CD4-positive, alpha-beta T cell (primary cell): ENCODE results near the gene OXCT1. TPM values are rescaled to one million over a fixed set of nuclear protein-coding genes. Genes with fewer than 3 reads are reported as not detected.

Experiments
- ATAC-seq: fragments of 200-7000 bp; cut with Tn5 transposase; one replicate; pipeline ENCODE4 v1.10.0; 2022; ENCODE audit warnings: mild to moderate bottlenecking; ENCODE audit not compliant: poor library complexity
- CTCF ChIA-PET: fragments of 350-600 bp; sonication (Branson Sonifier 250); formaldehyde crosslinking; loops from one replicate; lab custom pipeline; 2021; ENCODE audit warnings: antibody characterized with exemption, inconsistent platforms; lab: Charles Lee
- POLR2A ChIA-PET: fragments of 350-600 bp; sonication (Branson Sonifier 250); formaldehyde crosslinking; loops from one replicate; lab custom pipeline; 2021; ENCODE audit warnings: antibody characterized with exemption, inconsistent platforms; lab: Charles Lee
- DNase-seq, 14 experiments: peaks; one replicate each; pipeline ENCODE4 v3.0.0-alpha.2; 2013 to 2020; ENCODE audit warnings: mixed read lengths in 2 of 14
- H3K27ac ChIP-seq, 2 donors: one replicate each; pipeline versions ENCODE4 v1.5.1 to v1.7.0; 2013; ENCODE audit warnings: low read length in 2 of 2, low read depth in 1 of 2, mild to moderate bottlenecking in 1 of 2
- H3K27me3 ChIP-seq, 2 experiments: 1 replicate in 1 of 2; 2 replicates in 1 of 2; pipeline versions ENCODE4 v1.6.1 to v1.7.0; 2013; ENCODE audit warnings: low read length in 2 of 2, control low read depth in 1 of 2, mild to moderate bottlenecking in 1 of 2, moderate library complexity in 1 of 2; ENCODE audit not compliant: insufficient read depth in 2 of 2, control insufficient read depth in 1 of 2
- H3K36me3 ChIP-seq: one replicate; pipeline ENCODE4 v1.6.1; 2013; ENCODE audit warnings: low read length, control low read depth; ENCODE audit not compliant: insufficient read depth
- H3K4me1 ChIP-seq: one replicate; pipeline ENCODE4 v1.6.1; 2013; ENCODE audit warnings: low read length, control low read depth; ENCODE audit not compliant: insufficient read depth
- H3K4me3 ChIP-seq: one replicate; pipeline ENCODE4 v1.5.1; 2013; ENCODE audit warnings: mild to moderate bottlenecking, low read length, moderate library complexity
- H3K9me3 ChIP-seq, 2 experiments: 1 replicate in 1 of 2; 2 replicates in 1 of 2; pipeline versions ENCODE4 v1.6.1 to v1.7.0; 2013; ENCODE audit warnings: low read length in 2 of 2, mild to moderate bottlenecking in 2 of 2, control low read depth in 1 of 2, moderate library complexity in 1 of 2; ENCODE audit not compliant: control insufficient read depth in 1 of 2, insufficient read depth in 1 of 2
- H3K27ac Mint-ChIP-seq: one replicate; pipeline ENCODE4 v1.8.0; 2020; ENCODE audit warnings: mixed read lengths
- H3K27me3 Mint-ChIP-seq: one replicate; pipeline ENCODE4 v1.8.0; 2021; ENCODE audit warnings: mixed read lengths
- H3K36me3 Mint-ChIP-seq: one replicate; pipeline ENCODE4 v1.8.0; 2021; ENCODE audit warnings: low read depth, mixed read lengths
- H3K4me1 Mint-ChIP-seq: one replicate; pipeline ENCODE4 v1.8.0; 2021; ENCODE audit warnings: low read depth, mixed read lengths
- H3K4me3 Mint-ChIP-seq: one replicate; pipeline ENCODE4 v1.8.0; 2020; ENCODE audit warnings: mild to moderate bottlenecking, mixed read lengths
- H3K9me3 Mint-ChIP-seq: one replicate; pipeline ENCODE4 v1.8.0; 2020; ENCODE audit warnings: mixed read lengths
- CTCF ChIP-seq: fragments of 200-600 bp; IDR thresholded peaks from one replicate; pipeline ENCODE4 v1.8.0; 2022; ENCODE audit warnings: antibody characterized with exemption, mild to moderate bottlenecking
- intact Hi-C, 2 experiments: fragments of 100-400 bp; cut with DNase I in 1 of 2; cut with micrococcal nuclease in 1 of 2; formaldehyde crosslinking; loops; one replicate each; pipeline versions ENCODE4 v1.15.1 to v1.9.0; 2023 to 2025; cut with DNase I, micrococcal nuclease
- total RNA-seq, 174 experiments: library from RNA in 2 of 174; stranded (reverse) in 2 of 174; gene quantifications; one replicate each; pipeline ENCODE4 v1.2.3 and lab custom pipeline; 2021 to 2026

The OXCT1 gene
- total RNA-seq, 2 experiments from 2014 or later = 14.7 to 15.3 TPM

GRCh38 chr5:41772056-41772455, 98.2 kb downstream of the OXCT1 start:
- H3K4me3 ChIP-seq = no peak overlapping the region
- Mint-ChIP-seq H3K27ac (no peak overlapping the region), H3K4me1 (peaks cover 6% of the 10 kb centered on the region), H3K4me3 (no peak overlapping the region), H3K36me3 (peaks cover 72% of the 10 kb centered on the region), H3K27me3 (no peaks in the 10 kb centered on the region), H3K9me3 (no peaks in the 10 kb centered on the region)
- H3K9me3 ChIP-seq = no peaks in the 10 kb centered on the region
- ChIA-PET CTCF (interaction anchor here (1.3 kb wide), 1 partner anchor 11 kb away, joined by 4 read pairs; no protein-coding TSS in a partner anchor), POLR2A (no interaction called here)
- no peak overlapping the region for H3K27ac ChIP-seq
- intact Hi-C loops = no loop called here
- H3K4me1 ChIP-seq = no peaks in the 10 kb centered on the region
- DNase-seq (no peak), ATAC-seq (no peak)
- TF ChIP-seq CTCF = no peak
- no peaks in the 10 kb centered on the region for H3K27me3 ChIP-seq
- H3K36me3 ChIP-seq = peaks cover 9% of the 10 kb centered on the region

GRCh38 chr5:41770799-41771198, 99.4 kb downstream of the OXCT1 start:
- POLR2A ChIA-PET = interaction anchor here (0.6 kb wide), 1 partner anchor 1119 kb away, joined by 3 read pairs; no protein-coding TSS in a partner anchor
- no peaks in the 10 kb centered on the region for H3K9me3 Mint-ChIP-seq
- H3K4me3 ChIP-seq = no peak overlapping the region
- H3K4me3 Mint-ChIP-seq = no peak overlapping the region
- no peaks in the 10 kb centered on the region for H3K27me3 Mint-ChIP-seq
- DNase-seq = no peak
- H3K27me3 ChIP-seq = no peaks in the 10 kb centered on the region
- no peak overlapping the region for H3K27ac Mint-ChIP-seq
- H3K36me3 Mint-ChIP-seq = peaks cover 74% of the 10 kb centered on the region
- peaks cover 6% of the 10 kb centered on the region for H3K4me1 Mint-ChIP-seq
- intact Hi-C loops = no loop called here
- ATAC-seq = no peak
- no peaks in the 10 kb centered on the region for H3K9me3 ChIP-seq
- CTCF ChIA-PET = no interaction called here
- TF ChIP-seq CTCF = no peak
- H3K4me1 ChIP-seq = no peaks in the 10 kb centered on the region
- peaks cover 9% of the 10 kb centered on the region for H3K36me3 ChIP-seq
- H3K27ac ChIP-seq = no peak overlapping the region

- Histone ChIP-seq H3K36me3 (peaks cover 16% of the 10 kb centered on the region), H3K4me3 (no peak overlapping the region), H3K27me3 (no peaks in the 10 kb centered on the region), H3K9me3 (no peaks in the 10 kb centered on the region), H3K27ac (no peak overlapping the region), H3K4me1 (no peaks in the 10 kb centered on the region)
- Mint-ChIP-seq H3K9me3 (no peaks in the 10 kb centered on the region), H3K4me1 (peaks cover 6% of the 10 kb centered on the region), H3K4me3 (no peak overlapping the region), H3K27ac (no peak overlapping the region), H3K27me3 (no peaks in the 10 kb centered on the region), H3K36me3 (peaks cover 76% of the 10 kb centered on the region)
- DNase-seq (no peak), ATAC-seq (no peak)
- TF ChIP-seq CTCF = no peak
- CTCF ChIA-PET = interaction anchor here (0.7 kb wide), 1 partner anchor 1375 kb away, joined by 5 read pairs; no protein-coding TSS in a partner anchor
- intact Hi-C loops = no loop called here
- POLR2A ChIA-PET = interaction anchor here (0.6 kb wide), 1 partner anchor 443 kb away, joined by 4 read pairs; no protein-coding TSS in a partner anchor
Measured at GRCh38 chr5:41768692-41769091, 101.5 kb downstream of the OXCT1 start.
